Activated T-cell treated with anti-CD3 and anti-CD28 coated beads for 4 hours (primary cell): ENCODE measurements around the gene FNBP1.

Experiments used
- DNase-seq: peaks from one replicate; pipeline ENCODE4 v3.0.0-alpha.2; 2020

Gene FNBP1

GRCh38 chr9:129871046-129871445 lies 171.9 kb downstream of the FNBP1 start:
- no peak for DNase-seq

- DNase-seq = no peak
These were observed 173.1 kb downstream of the FNBP1 start for GRCh38 chr9:129869585-129870501.

- peak; percentile 80 for DNase-seq
These were observed 174.0 kb downstream of the FNBP1 start for GRCh38 chr9:129868872-129869486.

- no peak for DNase-seq
These were observed 174.7 kb downstream of the FNBP1 start for GRCh38 chr9:129868023-129868871.

- DNase-seq = no peak
These were observed 175.6 kb downstream of the FNBP1 start for GRCh38 chr9:129867136-129868022.

GRCh38 chr9:129866394-129867135 lies 176.4 kb downstream of the FNBP1 start:
- DNase-seq = no peak

- no peak for DNase-seq
These were observed 177.2 kb downstream of the FNBP1 start for GRCh38 chr9:129865668-129866320.

GRCh38 chr9:129864991-129865647 lies 177.9 kb downstream of the FNBP1 start:
- DNase-seq = no peak

- peak; percentile 42 for DNase-seq
These were observed 179.8 kb downstream of the FNBP1 start for GRCh38 chr9:129863059-129863690.

- no peak for DNase-seq
These were observed 181.6 kb downstream of the FNBP1 start for GRCh38 chr9:129861447-129861827.

- no peak for DNase-seq
These were observed 182.1 kb downstream of the FNBP1 start for GRCh38 chr9:129860653-129861446.

GRCh38 chr9:129858167-129858962 lies 184.6 kb downstream of the FNBP1 start:
- no peak for DNase-seq

- no peak for DNase-seq
These were observed 185.8 kb downstream of the FNBP1 start for GRCh38 chr9:129857207-129857606.

GRCh38 chr9:129854588-129855110 lies 188.3 kb downstream of the FNBP1 start:
- DNase-seq = no peak

GRCh38 chr9:129853614-129854013 lies 189.4 kb downstream of the FNBP1 start:
- DNase-seq = no peak

- no peak for DNase-seq
These were observed 190.4 kb downstream of the FNBP1 start for GRCh38 chr9:129852579-129852978.

- no peak for DNase-seq
These were observed 191.2 kb downstream of the FNBP1 start for GRCh38 chr9:129851821-129852220.
